DMS153 treated with DMSO at 0.1 percent for 48 hours (cell line): ENCODE data around the gene BCL7C.
"Not testable (repeated sequence)": the region's sequence is repeated elsewhere in the genome, so short reads cannot be mapped to it uniquely, and the experiment has no call there.

Source experiments
- DNase-seq: peaks from one replicate; lab custom pipeline; 2025; ENCODE audit not compliant: unreplicated experiment; lab: John Stamatoyannopoulos, UW

The BCL7C gene

GRCh38 chr16:30893744-30894539, at the start of gene BCL7C:
TSS of gene BCL7C (minus strand) at chr16:30894077. CDS start at chr16:30893944, 133 bp downstream.
- peak; percentile 73 for DNase-seq

GRCh38 chr16:30942426-30942806, 48.5 kb upstream of the BCL7C start:
- DNase-seq = no peak

GRCh38 chr16:30941600-30942425, 47.9 kb upstream of the BCL7C start:
- DNase-seq = peak; percentile 42

GRCh38 chr16:30939571-30939970, 45.7 kb upstream of the BCL7C start:
- not testable (repeated sequence) for DNase-seq

- no peak for DNase-seq
These were observed 43.8 kb upstream of the BCL7C start for GRCh38 chr16:30937692-30938091.

GRCh38 chr16:30934827-30935557, 41.1 kb upstream of the BCL7C start:
- DNase-seq = no peak

GRCh38 chr16:30931068-30931650, 37.3 kb upstream of the BCL7C start:
- no peak for DNase-seq

GRCh38 chr16:30930160-30930571, 36.3 kb upstream of the BCL7C start:
- no peak for DNase-seq

- DNase-seq = no peak
These were observed 35.3 kb upstream of the BCL7C start for GRCh38 chr16:30929167-30929566.

GRCh38 chr16:30928390-30928789, 34.5 kb upstream of the BCL7C start:
- no peak for DNase-seq

GRCh38 chr16:30927789-30928378, 34.0 kb upstream of the BCL7C start:
- DNase-seq = peak; percentile 90

- DNase-seq = no peak
These were observed 33.3 kb upstream of the BCL7C start for GRCh38 chr16:30926937-30927788.

- DNase-seq = no peak
These were observed 32.3 kb upstream of the BCL7C start for GRCh38 chr16:30925995-30926811.

- DNase-seq = no peak
These were observed 31.7 kb upstream of the BCL7C start for GRCh38 chr16:30925632-30925987.

GRCh38 chr16:30924913-30925631, 31.2 kb upstream of the BCL7C start:
- no peak for DNase-seq

GRCh38 chr16:30924076-30924912, 30.4 kb upstream of the BCL7C start:
- no peak for DNase-seq

GRCh38 chr16:30923554-30924075, 29.7 kb upstream of the BCL7C start, which contains the start of gene FBXL19:
TSS of gene FBXL19 (plus strand) at chr16:30923572. CDS start at chr16:30925755, 2,183 bp downstream.
- DNase-seq = no peak
